Measurements from ENCODE around the gene RBMXL2. TPM values are rescaled to one million over a fixed set of nuclear protein-coding genes. Genes with fewer than 3 reads are reported as not detected.

Gene RBMXL2
- total RNA-seq, 3 donors from 2014 or later (not counting 1 experiment from before 2014, with no cell fraction given) = not detected

- Histone ChIP-seq H3K27ac (ENCODE audit: low read length) (no peak overlapping the region), H3K4me3 (ENCODE audit: low read length) (no peak overlapping the region), H3K27me3 (ENCODE audit: control insufficient read depth, insufficient read depth, low read length) (no peaks in the 10 kb centered on the region), H3K9me3 (ENCODE audit: control insufficient read depth, insufficient read depth, low read length) (no peaks in the 10 kb centered on the region), H3K4me1 (ENCODE audit: control insufficient read depth, insufficient read depth, low read length) (no peaks in the 10 kb centered on the region), H3K36me3 (ENCODE audit: control insufficient read depth, insufficient read depth, low read length) (no peaks in the 10 kb centered on the region)
- WGBS (ENCODE audit: insufficient coverage) = 65% methylated on average over 4 of the region's 4 CpGs
- Mint-ChIP-seq H3K4me1 (no peaks in the 10 kb centered on the region), H3K9me3 (no peaks in the 10 kb centered on the region), H3K27ac (no peak overlapping the region), H3K27me3 (ENCODE audit: low read depth in 2 of 2) (peaks cover 3 to 6% of the 10 kb centered on the region in 2 donors), H3K36me3 (no peaks in the 10 kb centered on the region), H3K4me3 (no peak overlapping the region)
- no peak for DNase-seq
- TF ChIP-seq, protein P1, sequence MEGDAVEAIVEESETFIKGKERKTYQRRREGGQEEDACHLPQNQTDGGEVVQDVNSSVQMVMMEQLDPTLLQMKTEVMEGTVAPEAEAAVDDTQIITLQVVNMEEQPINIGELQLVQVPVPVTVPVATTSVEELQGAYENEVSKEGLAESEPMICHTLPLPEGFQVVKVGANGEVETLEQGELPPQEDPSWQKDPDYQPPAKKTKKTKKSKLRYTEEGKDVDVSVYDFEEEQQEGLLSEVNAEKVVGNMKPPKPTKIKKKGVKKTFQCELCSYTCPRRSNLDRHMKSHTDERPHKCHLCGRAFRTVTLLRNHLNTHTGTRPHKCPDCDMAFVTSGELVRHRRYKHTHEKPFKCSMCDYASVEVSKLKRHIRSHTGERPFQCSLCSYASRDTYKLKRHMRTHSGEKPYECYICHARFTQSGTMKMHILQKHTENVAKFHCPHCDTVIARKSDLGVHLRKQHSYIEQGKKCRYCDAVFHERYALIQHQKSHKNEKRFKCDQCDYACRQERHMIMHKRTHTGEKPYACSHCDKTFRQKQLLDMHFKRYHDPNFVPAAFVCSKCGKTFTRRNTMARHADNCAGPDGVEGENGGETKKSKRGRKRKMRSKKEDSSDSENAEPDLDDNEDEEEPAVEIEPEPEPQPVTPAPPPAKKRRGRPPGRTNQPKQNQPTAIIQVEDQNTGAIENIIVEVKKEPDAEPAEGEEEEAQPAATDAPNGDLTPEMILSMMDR (IDR thresholded peaks at IDR 0.05) = no peak
- intact Hi-C loops (cut with micrococcal nuclease) = no loop called here
- no peak for ATAC-seq
Observed at GRCh38 chr11:7072401-7073028, 16.3 kb upstream of the RBMXL2 start.

GRCh38 chr11:7077101-7077500 lies 11.7 kb upstream of the RBMXL2 start:
- no peaks in the 10 kb centered on the region for H3K4me1 ChIP-seq (ENCODE audit: control insufficient read depth, insufficient read depth, low read length)
- no peaks in the 10 kb centered on the region for H3K9me3 ChIP-seq (ENCODE audit: control insufficient read depth, insufficient read depth, low read length)
- Mint-ChIP-seq H3K27me3 (ENCODE audit: low read depth in 2 of 2) (peaks cover 0 to 5% of the 10 kb centered on the region in 2 donors), H3K9me3 (no peaks in the 10 kb centered on the region), H3K4me3 (no peak overlapping the region), H3K36me3 (no peaks in the 10 kb centered on the region), H3K27ac (no peak overlapping the region), H3K4me1 (no peaks in the 10 kb centered on the region)
- TF ChIP-seq, protein P1 (IDR thresholded peaks at IDR 0.05) = no peak
- no peak overlapping the region for H3K4me3 ChIP-seq (ENCODE audit: low read length)
- ATAC-seq (no peak), DNase-seq (no peak)
- 78% methylated on average over 16 of the region's 16 CpGs for WGBS (ENCODE audit: insufficient coverage)
- intact Hi-C loops (cut with micrococcal nuclease) = no loop called here
- no peaks in the 10 kb centered on the region for H3K27me3 ChIP-seq (ENCODE audit: control insufficient read depth, insufficient read depth, low read length)
- no peak overlapping the region for H3K27ac ChIP-seq (ENCODE audit: low read length)
- no peaks in the 10 kb centered on the region for H3K36me3 ChIP-seq (ENCODE audit: control insufficient read depth, insufficient read depth, low read length)

- Histone ChIP-seq H3K9me3 (ENCODE audit: control insufficient read depth, insufficient read depth, low read length) (no peaks in the 10 kb centered on the region), H3K27ac (ENCODE audit: low read length) (no peak overlapping the region), H3K4me3 (ENCODE audit: low read length) (no peak overlapping the region), H3K27me3 (ENCODE audit: control insufficient read depth, insufficient read depth, low read length) (no peaks in the 10 kb centered on the region), H3K4me1 (ENCODE audit: control insufficient read depth, insufficient read depth, low read length) (no peaks in the 10 kb centered on the region), H3K36me3 (ENCODE audit: control insufficient read depth, insufficient read depth, low read length) (no peaks in the 10 kb centered on the region)
- H3K27ac Mint-ChIP-seq = no peak overlapping the region
- no peak for DNase-seq
- ATAC-seq = no peak
- peaks cover 0 to 5% of the 10 kb centered on the region in 2 donors for H3K27me3 Mint-ChIP-seq (ENCODE audit: low read depth in 2 of 2)
- TF ChIP-seq, protein P1 (IDR thresholded peaks at IDR 0.05) = no peak
- H3K4me3 Mint-ChIP-seq = no peak overlapping the region
- no peaks in the 10 kb centered on the region for H3K36me3 Mint-ChIP-seq
- H3K9me3 Mint-ChIP-seq = no peaks in the 10 kb centered on the region
- intact Hi-C loops (cut with micrococcal nuclease) = no loop called here
- no peaks in the 10 kb centered on the region for H3K4me1 Mint-ChIP-seq
- 86% methylated on average over 7 of the region's 7 CpGs for WGBS (ENCODE audit: insufficient coverage)
Observed at GRCh38 chr11:7079545-7080135, 9.2 kb upstream of the RBMXL2 start.

DNA sequence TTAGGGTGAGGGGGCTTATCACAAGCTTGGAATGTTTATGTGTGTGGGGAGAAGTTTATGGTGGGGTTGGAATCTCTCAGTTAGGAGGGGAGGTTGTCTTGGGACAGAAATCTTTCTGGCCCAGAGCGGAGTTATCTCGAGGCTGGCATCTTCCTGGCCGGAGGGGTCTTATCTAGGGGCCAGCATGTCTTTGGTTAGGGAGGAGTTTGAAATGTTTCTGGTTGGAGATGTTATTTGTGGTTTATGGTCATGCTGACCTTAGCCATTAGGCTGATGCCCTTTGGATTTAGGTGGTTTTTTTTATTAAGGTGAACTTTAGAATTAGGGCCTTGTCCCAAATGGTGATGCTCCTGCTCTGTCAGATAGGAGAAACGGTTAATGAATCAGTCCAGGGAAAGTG lies 7.9 kb upstream of the RBMXL2 start:
- no peaks in the 10 kb centered on the region for H3K9me3 Mint-ChIP-seq
- H3K4me3 ChIP-seq (ENCODE audit: low read length) = no peak overlapping the region
- H3K4me1 Mint-ChIP-seq = no peaks in the 10 kb centered on the region
- H3K27ac Mint-ChIP-seq = no peak overlapping the region
- intact Hi-C loops (cut with micrococcal nuclease) = no loop called here
- no peak for ATAC-seq
- WGBS (ENCODE audit: insufficient coverage) = 91% methylated on average over 4 of the region's 4 CpGs
- H3K36me3 ChIP-seq (ENCODE audit: control insufficient read depth, insufficient read depth, low read length) = no peaks in the 10 kb centered on the region
- no peak overlapping the region for H3K4me3 Mint-ChIP-seq
- TF ChIP-seq, protein P1 (IDR thresholded peaks at IDR 0.05) = no peak
- no peaks in the 10 kb centered on the region for H3K4me1 ChIP-seq (ENCODE audit: control insufficient read depth, insufficient read depth, low read length)
- DNase-seq = no peak
- H3K27me3 ChIP-seq (ENCODE audit: control insufficient read depth, insufficient read depth, low read length) = no peaks in the 10 kb centered on the region
- no peaks in the 10 kb centered on the region for H3K9me3 ChIP-seq (ENCODE audit: control insufficient read depth, insufficient read depth, low read length)
- H3K36me3 Mint-ChIP-seq = no peaks in the 10 kb centered on the region
- H3K27ac ChIP-seq (ENCODE audit: low read length) = no peak overlapping the region
- peaks cover 0 to 9% of the 10 kb centered on the region in 2 donors for H3K27me3 Mint-ChIP-seq (ENCODE audit: low read depth in 2 of 2)
